Cerebellar nuclear complex (tissue), 1 donor: Measurements from ENCODE around the gene KRTAP12-1.

Source experiments
- DNase-seq, 2 experiments: peaks; one replicate each; lab custom pipeline; 2025; lab: John Stamatoyannopoulos, UW

Gene KRTAP12-1

GRCh38 chr21:44711327-44712202 lies 29.6 kb upstream of the KRTAP12-1 start, which contains the start of gene TSPEAR:
Gene TSPEAR (minus strand): TSS chr21:44711572. CDS start chr21:44711514, 58 bp downstream.
- DNase-seq, result no peak

DNA sequence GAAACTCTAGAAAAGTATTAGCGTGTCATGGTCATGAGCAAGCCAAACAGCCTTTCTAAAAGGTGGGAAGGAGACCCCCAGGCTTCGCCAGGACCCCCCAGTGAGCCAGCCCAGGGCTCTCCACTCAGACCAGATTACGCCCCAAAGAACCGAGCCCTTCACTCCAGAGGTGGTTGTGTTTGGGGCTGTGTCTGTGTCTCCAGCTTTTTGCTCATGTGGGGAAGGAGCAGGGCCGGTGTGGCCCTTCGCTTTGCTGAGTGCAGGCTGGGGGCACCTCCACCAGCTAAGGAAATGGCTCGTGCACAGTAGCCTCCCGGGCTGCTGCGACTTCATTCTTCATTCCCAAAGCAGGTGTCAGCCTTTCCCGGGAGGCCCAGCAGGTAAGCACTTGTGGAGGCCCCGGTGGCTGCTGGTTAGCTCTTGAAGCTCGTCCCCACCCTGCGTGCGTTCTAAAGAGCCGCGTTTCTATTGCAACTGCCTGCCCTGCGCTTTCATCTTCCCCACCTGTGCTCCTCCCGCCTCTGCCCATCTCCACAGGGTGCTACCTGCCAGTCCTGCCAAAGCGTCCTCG lies 28.9 kb upstream of the KRTAP12-1 start:
- no peak for DNase-seq

DNA sequence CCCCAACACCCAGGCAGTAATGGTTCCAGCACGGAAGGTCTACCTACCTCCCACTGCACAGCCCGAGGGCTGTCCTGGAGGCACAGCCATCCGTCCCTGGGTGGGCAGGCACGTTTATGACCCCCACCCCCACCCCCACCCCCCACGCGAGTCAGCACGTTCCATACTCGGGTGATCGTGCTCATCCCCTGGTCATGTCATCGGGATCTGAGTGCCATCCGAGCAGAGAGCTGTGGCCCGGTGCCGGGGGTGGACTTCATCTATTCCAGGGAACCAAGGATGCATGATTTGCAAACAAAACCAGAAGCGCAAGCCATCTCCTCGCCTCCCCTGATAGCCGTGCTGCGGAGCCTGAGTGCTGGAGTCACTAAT lies 28.3 kb upstream of the KRTAP12-1 start:
- no peak for DNase-seq

- DNase-seq, result no peak
Measured at GRCh38 chr21:44709426-44710293, 27.7 kb upstream of the KRTAP12-1 start.

GRCh38 chr21:44708866-44709425 lies 27.0 kb upstream of the KRTAP12-1 start:
- no peak for DNase-seq

DNA sequence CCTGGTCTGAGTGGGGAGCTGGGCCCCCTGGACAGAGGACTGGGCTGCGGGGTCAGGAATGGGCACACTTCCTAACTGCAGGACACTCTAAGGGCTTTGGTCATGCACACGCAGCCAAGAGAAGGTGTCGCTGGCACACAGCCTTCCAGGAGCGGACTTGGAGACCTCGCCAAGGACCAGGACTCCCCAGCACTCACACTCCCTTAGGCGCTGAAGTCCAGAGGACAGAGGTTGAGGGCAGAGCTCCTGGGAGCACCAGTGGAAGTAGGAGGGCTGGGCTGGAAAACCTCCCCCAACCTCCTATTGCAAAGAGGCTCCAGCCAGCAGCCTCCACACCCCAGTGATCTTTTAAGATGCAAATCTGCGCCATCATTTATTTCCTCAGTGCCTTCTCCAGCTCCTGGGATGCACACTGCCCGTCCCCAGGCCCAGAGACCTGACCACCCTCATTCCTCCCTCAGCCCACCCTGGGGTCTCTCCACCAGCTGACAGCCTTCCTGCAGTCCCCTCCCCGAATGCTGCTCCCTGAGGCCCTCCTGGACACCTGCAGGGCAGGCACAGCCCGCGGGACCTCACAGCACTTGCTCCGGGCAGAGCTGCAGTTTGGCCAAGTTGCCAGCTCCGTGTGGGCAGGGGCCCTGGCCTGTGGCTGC lies 26.4 kb upstream of the KRTAP12-1 start:
- DNase-seq, result no peak

- no peak for DNase-seq
Measured at GRCh38 chr21:44706706-44707581, 25.0 kb upstream of the KRTAP12-1 start.

DNA sequence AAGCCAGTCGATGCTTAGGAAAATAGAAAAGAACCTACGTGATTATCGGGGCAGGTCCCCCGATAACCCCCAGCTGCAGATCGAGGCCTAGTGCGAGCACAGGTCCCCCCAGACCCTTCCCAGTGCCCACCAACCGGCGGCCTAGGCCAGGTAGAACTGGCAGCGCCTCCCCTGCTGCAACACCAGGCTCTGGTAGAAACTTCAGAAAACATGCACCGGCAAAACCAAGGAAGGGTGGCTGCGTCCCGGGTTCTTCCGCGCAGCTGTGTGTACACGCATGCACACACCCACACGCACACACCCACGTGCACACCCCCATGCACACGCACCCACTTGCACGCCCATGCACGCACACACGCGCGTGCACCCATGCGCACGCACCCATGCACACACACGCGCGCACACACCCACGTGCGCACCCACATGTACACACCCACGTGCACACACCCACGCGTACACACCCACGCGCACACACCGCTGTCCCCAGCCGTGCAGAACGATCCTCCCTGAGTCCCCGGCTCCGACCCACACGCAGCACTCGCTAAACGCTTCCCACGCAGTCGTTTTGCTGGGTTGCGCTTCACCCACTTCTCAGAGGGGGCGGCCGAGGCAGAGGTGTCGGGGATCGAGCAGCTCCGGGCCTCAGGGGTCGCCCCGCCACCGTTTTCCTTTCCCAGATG lies 24.2 kb upstream of the KRTAP12-1 start:
- no peak for DNase-seq

- no peak for DNase-seq
Measured at GRCh38 chr21:44704636-44705001, 22.7 kb upstream of the KRTAP12-1 start.

- no peak for DNase-seq
Measured at GRCh38 chr21:44703731-44704635, 22.0 kb upstream of the KRTAP12-1 start.

DNA sequence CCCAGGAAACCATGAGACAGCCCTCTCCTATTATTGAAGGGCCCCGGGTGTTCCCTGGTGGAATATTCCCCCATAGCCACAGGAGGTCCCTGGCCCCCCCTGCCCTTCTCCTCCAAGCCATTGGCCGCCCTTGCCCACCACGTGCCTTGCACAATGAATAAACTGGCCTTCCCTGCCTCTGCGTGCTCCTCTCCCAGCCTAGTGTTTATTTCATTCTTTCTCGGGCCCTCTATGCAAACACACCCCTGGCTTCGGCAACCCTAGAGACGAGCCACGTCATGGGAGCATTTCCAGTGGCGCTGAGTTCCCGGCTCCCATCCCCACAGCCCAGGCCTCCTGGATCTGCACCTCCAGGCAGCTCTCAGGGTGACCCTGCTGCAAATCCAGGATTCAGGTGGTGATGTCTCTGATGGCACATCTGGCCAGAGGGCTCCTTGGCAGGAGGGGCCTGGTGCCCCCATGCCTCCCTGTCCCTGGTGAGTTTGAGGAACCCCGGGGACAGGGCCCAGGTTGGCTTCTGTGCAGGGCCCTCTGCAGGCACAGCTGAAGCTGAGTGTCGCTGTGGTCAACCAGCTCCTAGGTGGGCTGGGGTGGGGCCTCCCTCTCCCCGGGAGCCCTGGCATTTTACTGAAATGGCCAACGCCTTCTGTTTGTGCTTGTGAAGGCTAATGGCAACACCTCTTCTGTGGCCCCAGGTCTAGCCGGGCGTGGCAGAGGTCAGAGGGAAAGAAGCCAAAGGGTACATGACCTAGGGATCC lies 21.2 kb upstream of the KRTAP12-1 start:
- DNase-seq, result no peak

DNA sequence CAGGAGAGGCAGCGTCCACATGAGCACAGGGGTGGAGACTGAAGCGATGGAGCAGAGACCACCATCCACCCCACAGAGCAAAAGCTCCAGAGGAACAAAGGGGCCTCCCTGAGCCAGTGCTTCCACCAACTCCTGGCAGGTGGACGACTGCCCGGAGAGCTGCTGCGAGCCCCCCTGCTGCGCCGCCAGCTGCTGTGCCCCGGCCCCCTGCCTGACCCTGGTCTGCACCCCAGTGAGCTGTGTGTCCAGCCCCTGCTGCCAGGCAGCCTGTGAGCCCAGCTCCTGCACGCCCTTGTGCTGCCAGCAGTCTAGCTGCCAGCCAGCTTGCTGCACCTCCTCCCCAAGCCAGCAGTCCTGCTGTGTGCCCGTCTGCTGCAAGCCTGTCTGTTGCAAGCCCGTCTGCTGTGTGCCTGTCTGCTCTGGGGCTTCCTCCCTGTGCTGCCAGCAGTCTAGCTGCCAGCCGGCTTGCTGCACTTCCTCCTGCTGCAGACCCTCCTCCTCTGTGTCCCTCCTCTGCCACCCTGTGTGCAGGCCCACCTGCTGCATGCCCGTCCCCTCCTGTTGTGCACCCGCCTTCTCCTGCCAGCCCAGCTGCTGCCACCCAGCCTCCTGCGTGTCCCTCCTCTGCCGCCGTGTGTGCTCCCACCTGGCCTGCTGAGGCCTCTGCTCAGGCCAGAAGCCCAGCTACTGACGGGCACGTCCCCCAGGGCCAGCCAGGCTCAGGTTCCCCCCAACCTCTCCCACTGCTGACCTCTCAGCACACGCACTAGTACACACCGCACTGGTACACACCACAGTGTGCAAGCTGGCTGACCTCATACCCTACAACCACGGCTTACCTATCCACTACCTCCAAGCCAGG lies 20.4 kb upstream of the KRTAP12-1 start:
- no peak for DNase-seq

GRCh38 chr21:44701541-44701940 lies 19.6 kb upstream of the KRTAP12-1 start:
- DNase-seq, result no peak

DNA sequence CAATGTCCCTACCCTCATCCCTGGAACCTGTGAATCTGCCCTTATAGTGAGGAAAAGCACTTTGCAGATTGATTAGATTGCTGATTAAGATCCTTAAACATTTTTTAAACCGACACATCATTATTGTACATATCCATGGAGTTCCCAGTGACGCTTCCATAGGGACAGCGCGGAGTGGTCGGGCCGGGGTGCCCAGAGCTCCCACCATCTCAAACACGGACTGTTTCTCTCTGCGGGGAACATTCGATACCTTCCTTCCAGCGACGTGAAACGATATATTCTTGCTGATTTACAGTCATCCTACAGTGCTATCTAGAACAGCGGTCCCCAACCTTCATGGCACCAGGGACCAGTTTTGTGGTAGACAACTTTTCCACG lies 19.0 kb upstream of the KRTAP12-1 start:
- no peak for DNase-seq

DNA sequence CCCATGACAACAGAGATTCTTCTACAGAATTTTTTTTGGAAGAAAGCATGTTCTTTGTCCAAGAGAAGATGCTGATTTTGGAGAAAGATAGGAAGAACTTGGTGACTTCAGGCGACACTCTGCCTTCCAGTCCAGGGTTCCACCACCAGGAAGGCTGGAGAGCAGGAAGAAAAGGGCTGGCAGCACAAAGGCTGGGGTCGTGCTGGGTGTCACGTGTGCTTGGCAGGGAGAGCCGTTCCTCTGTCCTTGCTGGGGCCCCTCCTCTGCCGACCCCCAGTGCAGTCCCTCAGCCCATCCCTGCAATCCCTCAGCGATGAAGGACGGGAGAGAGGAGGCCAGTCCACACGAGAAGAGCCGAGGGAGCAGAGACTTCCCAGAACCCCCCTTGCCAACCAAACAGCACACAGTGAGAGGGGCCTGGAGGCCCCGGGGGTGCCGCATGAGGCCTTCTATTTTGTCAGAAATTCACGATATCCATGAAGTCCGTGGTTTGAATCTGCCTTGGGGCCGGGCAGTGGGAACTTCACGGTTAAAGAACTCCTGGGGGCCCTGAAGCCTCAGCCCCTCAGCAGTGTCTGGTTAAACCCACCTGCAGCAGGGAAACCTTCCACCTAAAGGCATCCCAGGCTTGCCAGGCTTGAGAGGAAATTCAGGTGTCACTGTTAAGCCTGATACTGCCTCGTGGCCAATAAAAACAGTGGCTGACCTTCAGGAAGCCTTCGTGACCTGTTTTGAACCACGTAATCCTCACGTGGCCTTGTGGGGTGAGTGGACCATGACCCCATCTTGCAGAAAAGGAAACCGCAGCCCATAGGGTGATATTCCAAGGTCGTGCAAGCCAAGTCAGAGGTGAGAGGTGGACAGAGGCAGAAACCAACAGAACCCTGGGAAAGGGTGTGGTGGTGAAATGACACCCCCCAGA lies 18.4 kb upstream of the KRTAP12-1 start:
- DNase-seq, result no peak

- DNase-seq, result no peak
Measured at GRCh38 chr21:44699502-44700001, 17.6 kb upstream of the KRTAP12-1 start.
